ENCODE results near the gene REV1.

REV1 gene

DNA sequence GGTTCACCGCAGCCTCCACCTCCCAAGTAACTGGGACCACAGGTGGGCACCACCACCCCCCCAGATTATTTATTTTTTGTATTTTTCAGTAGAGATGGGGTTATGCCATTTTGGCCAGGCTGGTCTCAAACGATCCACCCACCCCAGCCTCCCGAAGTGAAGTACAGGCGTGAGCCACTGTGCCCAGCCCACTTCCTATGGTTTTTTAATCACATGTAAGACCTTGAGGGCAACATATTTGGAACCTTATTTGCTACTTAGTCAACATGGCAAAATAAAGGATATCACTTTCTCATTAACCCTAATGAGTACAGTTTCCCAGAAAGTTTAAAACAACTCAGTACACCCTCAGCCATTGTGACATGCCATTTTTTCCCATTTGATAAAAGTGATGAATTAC, 88.0 kb downstream of the REV1 start:
- Histone ChIP-seq H3K9ac (ENCODE audit: low read length) (no peak overlapping the region), H3K4me2 (ENCODE audit: low read depth, low read length, poor library complexity, severe bottlenecking) (no peak overlapping the region), H3K27ac (ENCODE audit: low read depth, low read length) (no peak overlapping the region), H3K27me3 (ENCODE audit: low read length) (no peaks in the 10 kb centered on the region), H4K20me1 (ENCODE audit: low read depth, low read length) (peaks cover 6% of the 10 kb centered on the region; the same call in 1 of the 2 replicates), H2AFZ (ENCODE audit: low read depth, low read length, severe bottlenecking) (no peak overlapping the region), H3F3A (ENCODE audit: insufficient read depth) (peaks cover 66% of the 10 kb centered on the region), H3K4me3 (ENCODE audit: insufficient read depth, low read length, poor library complexity, severe bottlenecking) (no peak overlapping the region), H3K79me2 (ENCODE audit: insufficient read depth, low read length) (no peaks in the 10 kb centered on the region), H3K9me2 (replicated peaks; ENCODE audit: insufficient read depth, low read length) (no peaks in the 10 kb centered on the region), H3K36me3 (ENCODE audit: low read length) (peaks cover 69% of the 10 kb centered on the region), H3K9me3 (ENCODE audit: insufficient read depth, low read length) (no peaks in the 10 kb centered on the region)
- TF ChIP-seq, protein P1, sequence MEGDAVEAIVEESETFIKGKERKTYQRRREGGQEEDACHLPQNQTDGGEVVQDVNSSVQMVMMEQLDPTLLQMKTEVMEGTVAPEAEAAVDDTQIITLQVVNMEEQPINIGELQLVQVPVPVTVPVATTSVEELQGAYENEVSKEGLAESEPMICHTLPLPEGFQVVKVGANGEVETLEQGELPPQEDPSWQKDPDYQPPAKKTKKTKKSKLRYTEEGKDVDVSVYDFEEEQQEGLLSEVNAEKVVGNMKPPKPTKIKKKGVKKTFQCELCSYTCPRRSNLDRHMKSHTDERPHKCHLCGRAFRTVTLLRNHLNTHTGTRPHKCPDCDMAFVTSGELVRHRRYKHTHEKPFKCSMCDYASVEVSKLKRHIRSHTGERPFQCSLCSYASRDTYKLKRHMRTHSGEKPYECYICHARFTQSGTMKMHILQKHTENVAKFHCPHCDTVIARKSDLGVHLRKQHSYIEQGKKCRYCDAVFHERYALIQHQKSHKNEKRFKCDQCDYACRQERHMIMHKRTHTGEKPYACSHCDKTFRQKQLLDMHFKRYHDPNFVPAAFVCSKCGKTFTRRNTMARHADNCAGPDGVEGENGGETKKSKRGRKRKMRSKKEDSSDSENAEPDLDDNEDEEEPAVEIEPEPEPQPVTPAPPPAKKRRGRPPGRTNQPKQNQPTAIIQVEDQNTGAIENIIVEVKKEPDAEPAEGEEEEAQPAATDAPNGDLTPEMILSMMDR (IDR thresholded peaks at IDR 0.05; ENCODE audit: insufficient read depth, low read length, poor library complexity, severe bottlenecking): no peak

DNA sequence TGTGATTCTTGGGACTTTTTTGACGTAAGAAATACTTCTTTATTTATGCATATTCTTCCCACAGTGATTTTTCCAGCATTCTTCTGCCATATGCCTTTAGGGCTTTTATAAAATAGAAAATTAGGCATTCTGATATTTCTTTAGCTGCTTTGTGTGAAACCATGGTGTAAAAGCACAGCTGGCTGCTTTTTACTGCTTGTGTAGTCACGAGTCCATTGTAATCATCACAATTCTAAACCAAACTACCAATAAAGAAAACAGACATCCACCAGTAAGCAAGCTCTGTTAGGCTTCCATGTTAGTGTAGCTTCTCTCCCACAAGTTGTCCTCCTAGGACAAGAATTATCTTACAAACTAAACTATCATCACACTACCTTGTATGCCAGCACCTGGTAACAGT, 90.0 kb downstream of the REV1 start:
- Histone ChIP-seq H3F3A (ENCODE audit: insufficient read depth) (peaks cover 57% of the 10 kb centered on the region), H3K4me2 (ENCODE audit: low read depth, low read length, poor library complexity, severe bottlenecking) (no peak overlapping the region), H4K20me1 (ENCODE audit: low read depth, low read length) (0 out of 2 replicates have a peak, but pooled peaks cover 4% of the 10 kb centered on the region), H2AFZ (ENCODE audit: low read depth, low read length, severe bottlenecking) (no peak overlapping the region), H3K79me2 (ENCODE audit: insufficient read depth, low read length) (no peaks in the 10 kb centered on the region), H3K27me3 (ENCODE audit: low read length) (no peaks in the 10 kb centered on the region), H3K9ac (ENCODE audit: low read length) (no peak overlapping the region), H3K27ac (ENCODE audit: low read depth, low read length) (no peak overlapping the region), H3K9me3 (ENCODE audit: insufficient read depth, low read length) (no peaks in the 10 kb centered on the region), H3K9me2 (replicated peaks; ENCODE audit: insufficient read depth, low read length) (no peaks in the 10 kb centered on the region), H3K4me3 (ENCODE audit: insufficient read depth, low read length, poor library complexity, severe bottlenecking) (no peak overlapping the region), H3K36me3 (ENCODE audit: low read length) (peaks cover 57% of the 10 kb centered on the region)
- TF ChIP-seq, protein P1 (IDR thresholded peaks at IDR 0.05; ENCODE audit: insufficient read depth, low read length, poor library complexity, severe bottlenecking): no peak

DNA sequence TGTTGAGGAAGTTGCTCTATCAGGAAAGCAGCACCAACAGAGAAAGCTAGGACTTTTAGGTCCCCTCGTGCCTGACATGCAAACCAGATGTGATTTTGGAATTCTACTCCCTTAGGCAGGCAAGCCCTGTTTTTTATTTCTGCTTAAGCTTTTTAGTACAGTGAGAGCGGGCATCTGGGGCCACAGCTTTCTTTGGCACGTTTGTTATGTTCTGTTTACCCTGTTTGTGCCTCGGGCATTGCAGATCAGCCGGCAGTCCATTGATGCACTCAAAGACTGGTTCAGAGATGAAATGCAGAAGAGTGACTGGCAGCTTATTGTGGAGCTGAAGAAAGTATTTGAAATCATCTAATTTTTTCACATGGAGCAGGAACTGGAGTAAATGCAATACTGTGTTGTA, 90.8 kb downstream of the REV1 start:
- Histone ChIP-seq H3K36me3 (ENCODE audit: low read length) (peaks cover 64% of the 10 kb centered on the region), H3K9me2 (replicated peaks; ENCODE audit: insufficient read depth, low read length) (no peaks in the 10 kb centered on the region), H3F3A (ENCODE audit: insufficient read depth) (peaks cover 60% of the 10 kb centered on the region), H2AFZ (ENCODE audit: low read depth, low read length, severe bottlenecking) (no peak overlapping the region), H3K9me3 (ENCODE audit: insufficient read depth, low read length) (no peaks in the 10 kb centered on the region), H3K79me2 (ENCODE audit: insufficient read depth, low read length) (no peaks in the 10 kb centered on the region), H3K4me3 (ENCODE audit: insufficient read depth, low read length, poor library complexity, severe bottlenecking) (no peak overlapping the region), H3K4me2 (ENCODE audit: low read depth, low read length, poor library complexity, severe bottlenecking) (no peak overlapping the region), H4K20me1 (ENCODE audit: low read depth, low read length) (0 out of 2 replicates have a peak, but pooled peaks cover 4% of the 10 kb centered on the region), H3K9ac (ENCODE audit: low read length) (no peak overlapping the region), H3K27me3 (ENCODE audit: low read length) (no peaks in the 10 kb centered on the region), H3K27ac (ENCODE audit: low read depth, low read length) (no peak overlapping the region)
- TF ChIP-seq, protein P1 (IDR thresholded peaks at IDR 0.05; ENCODE audit: insufficient read depth, low read length, poor library complexity, severe bottlenecking): no peak
- no peak for TF ChIP-seq EZH2phosphoT487 (conservative IDR thresholded peaks at IDR 0.05; ENCODE audit: low read length)

Data from SU-DHL-6 (cell line).